Measurements from ENCODE around the gene ALDH1A1.

Gene ALDH1A1

GRCh38 chr9:72978744-72979143 lies 25.9 kb upstream of the ALDH1A1 start:
- no peak for DNase-seq

- DNase-seq: no peak
Measured at GRCh38 chr9:72977670-72978069, 24.8 kb upstream of the ALDH1A1 start.

GRCh38 chr9:72974501-72974900 lies 21.6 kb upstream of the ALDH1A1 start:
- no peak for DNase-seq

- DNase-seq: no peak
Measured at GRCh38 chr9:72972636-72973035, 19.8 kb upstream of the ALDH1A1 start.

- no peak for DNase-seq
Measured at GRCh38 chr9:72971411-72971810, 18.6 kb upstream of the ALDH1A1 start.

- DNase-seq: no peak
Measured at GRCh38 chr9:72960446-72960845, 7.6 kb upstream of the ALDH1A1 start.

GRCh38 chr9:72958485-72959281 lies 5.8 kb upstream of the ALDH1A1 start:
- no peak for DNase-seq

- DNase-seq: no peak
Measured at GRCh38 chr9:72955571-72955970, 2.7 kb upstream of the ALDH1A1 start.

- DNase-seq: no peak
Measured at GRCh38 chr9:72955126-72955455, 2.2 kb upstream of the ALDH1A1 start.

GRCh38 chr9:72954431-72955125 lies 1.7 kb upstream of the ALDH1A1 start:
- no peak for DNase-seq

- no peak for DNase-seq
Measured at GRCh38 chr9:72952381-72952690, 517 bp downstream of the ALDH1A1 start.

- DNase-seq: no peak
Measured at GRCh38 chr9:72951520-72952380, 1.1 kb downstream of the ALDH1A1 start.

- no peak for DNase-seq
Measured at GRCh38 chr9:72950875-72951442, 1.9 kb downstream of the ALDH1A1 start.

GRCh38 chr9:72949918-72950325 lies 2.9 kb downstream of the ALDH1A1 start:
- DNase-seq: no peak

- no peak for DNase-seq
Measured at GRCh38 chr9:72949244-72949582, 3.6 kb downstream of the ALDH1A1 start.

- DNase-seq: no peak
Measured at GRCh38 chr9:72948575-72949243, 4.1 kb downstream of the ALDH1A1 start.

GRCh38 chr9:72947984-72948465 lies 4.8 kb downstream of the ALDH1A1 start:
- DNase-seq: no peak

GRCh38 chr9:72946821-72947220 lies 6.0 kb downstream of the ALDH1A1 start:
- DNase-seq: no peak

- DNase-seq: no peak
Measured at GRCh38 chr9:72946318-72946717, 6.5 kb downstream of the ALDH1A1 start.

- DNase-seq: no peak
Measured at GRCh38 chr9:72945391-72945790, 7.5 kb downstream of the ALDH1A1 start.

- DNase-seq: no peak
Measured at GRCh38 chr9:72943844-72944462, 8.9 kb downstream of the ALDH1A1 start.

- DNase-seq: no peak
Measured at GRCh38 chr9:72942451-72942850, 10.4 kb downstream of the ALDH1A1 start.
